Choroid plexus epithelial cell (primary cell): ENCODE results near the gene ADORA1.

Experiments
- DNase-seq: peaks from one replicate; pipeline ENCODE4 v3.0.0-alpha.2; 2010; ENCODE audit warnings: low read depth
- H3K4me3 ChIP-seq: 2 replicates; pipeline ENCODE4 v1.5.1; 2011; ENCODE audit warnings: low read depth, mild to moderate bottlenecking, control low read depth, low read length, moderate library complexity
- TF ChIP-seq, protein P1 (sequence below): conservative IDR thresholded peaks from 2 replicates; pipeline ENCODE4 v1.5.1; 2011; ENCODE audit warnings: low read depth, mild to moderate bottlenecking, control low read depth, inconsistent platforms, low read length, moderate library complexity

Gene ADORA1

GRCh38 chr1:203182387-203182953 lies 54.9 kb downstream of the ADORA1 start:
- no peak overlapping the region for H3K4me3 ChIP-seq
- DNase-seq, result no peak
- TF ChIP-seq, protein P1, sequence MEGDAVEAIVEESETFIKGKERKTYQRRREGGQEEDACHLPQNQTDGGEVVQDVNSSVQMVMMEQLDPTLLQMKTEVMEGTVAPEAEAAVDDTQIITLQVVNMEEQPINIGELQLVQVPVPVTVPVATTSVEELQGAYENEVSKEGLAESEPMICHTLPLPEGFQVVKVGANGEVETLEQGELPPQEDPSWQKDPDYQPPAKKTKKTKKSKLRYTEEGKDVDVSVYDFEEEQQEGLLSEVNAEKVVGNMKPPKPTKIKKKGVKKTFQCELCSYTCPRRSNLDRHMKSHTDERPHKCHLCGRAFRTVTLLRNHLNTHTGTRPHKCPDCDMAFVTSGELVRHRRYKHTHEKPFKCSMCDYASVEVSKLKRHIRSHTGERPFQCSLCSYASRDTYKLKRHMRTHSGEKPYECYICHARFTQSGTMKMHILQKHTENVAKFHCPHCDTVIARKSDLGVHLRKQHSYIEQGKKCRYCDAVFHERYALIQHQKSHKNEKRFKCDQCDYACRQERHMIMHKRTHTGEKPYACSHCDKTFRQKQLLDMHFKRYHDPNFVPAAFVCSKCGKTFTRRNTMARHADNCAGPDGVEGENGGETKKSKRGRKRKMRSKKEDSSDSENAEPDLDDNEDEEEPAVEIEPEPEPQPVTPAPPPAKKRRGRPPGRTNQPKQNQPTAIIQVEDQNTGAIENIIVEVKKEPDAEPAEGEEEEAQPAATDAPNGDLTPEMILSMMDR, result no peak

GRCh38 chr1:203183828-203184227 lies 56.3 kb downstream of the ADORA1 start:
- TF ChIP-seq, protein P1, result no peak
- no peak for DNase-seq
- no peak overlapping the region for H3K4me3 ChIP-seq

GRCh38 chr1:203184467-203184866 lies 56.9 kb downstream of the ADORA1 start:
- DNase-seq, result no peak
- TF ChIP-seq, protein P1, result no peak
- no peak overlapping the region for H3K4me3 ChIP-seq

DNA sequence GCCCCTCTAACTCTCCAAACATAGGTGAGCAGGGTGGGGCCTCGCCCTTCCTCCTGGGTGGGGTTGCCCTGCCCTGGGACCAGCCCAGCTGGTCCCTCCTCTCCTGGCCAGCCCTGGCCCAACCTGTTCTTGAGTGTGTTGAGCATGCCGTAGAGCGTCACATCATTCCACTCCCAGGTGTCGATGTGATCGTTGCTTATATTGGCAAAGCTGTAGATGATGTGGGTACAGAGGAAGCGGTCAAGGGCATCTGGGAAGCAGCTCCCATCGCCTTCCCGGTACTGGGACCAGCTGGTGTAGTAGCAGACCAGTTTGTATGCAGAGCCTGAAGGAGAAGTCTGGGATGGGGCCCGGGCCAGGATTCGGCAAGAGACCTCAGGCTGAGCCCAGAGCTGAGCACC lies 57.5 kb downstream of the ADORA1 start:
- DNase-seq, result no peak
- H3K4me3 ChIP-seq, result no peak overlapping the region
- TF ChIP-seq, protein P1, result no peak

DNA sequence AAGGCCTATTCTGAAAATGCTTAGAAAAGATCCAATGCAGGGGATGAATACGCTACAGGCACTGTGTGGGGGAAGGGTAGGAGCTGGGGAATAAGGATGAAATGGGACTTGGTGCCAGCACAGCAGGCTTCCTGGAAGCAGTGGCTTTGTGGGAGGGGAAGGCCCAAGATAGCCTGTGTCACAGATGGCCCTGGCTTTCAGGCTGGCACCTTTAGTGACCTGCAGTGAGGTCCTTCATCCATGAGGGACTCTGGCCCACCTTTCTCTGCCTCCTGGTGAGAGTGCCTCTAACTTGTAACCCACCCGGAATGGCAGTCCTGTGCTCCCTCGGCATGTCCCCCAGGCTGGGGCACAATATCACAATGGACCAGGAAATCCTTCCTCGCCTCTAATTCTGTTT lies 58.1 kb downstream of the ADORA1 start:
- DNase-seq, result no peak
- no peak overlapping the region for H3K4me3 ChIP-seq
- TF ChIP-seq, protein P1, result no peak

DNA sequence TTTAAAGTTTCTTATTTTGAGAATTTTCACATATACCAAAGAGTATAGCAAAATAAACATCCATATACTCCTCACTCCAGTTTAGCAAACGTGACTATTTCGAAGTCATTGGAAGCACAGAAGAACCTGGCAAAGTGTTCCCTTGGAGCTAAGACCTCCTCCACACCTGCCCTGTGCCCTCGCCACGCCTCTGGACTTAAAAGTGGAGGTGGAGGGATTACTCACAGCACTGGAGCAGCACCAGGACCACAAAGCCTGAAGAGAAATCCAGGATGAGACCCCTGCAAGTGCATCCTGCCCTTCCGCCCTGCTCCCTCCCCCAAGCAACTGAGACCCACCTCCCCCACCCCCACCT lies 58.5 kb downstream of the ADORA1 start:
- no peak overlapping the region for H3K4me3 ChIP-seq
- DNase-seq, result no peak
- TF ChIP-seq, protein P1, result no peak

DNA sequence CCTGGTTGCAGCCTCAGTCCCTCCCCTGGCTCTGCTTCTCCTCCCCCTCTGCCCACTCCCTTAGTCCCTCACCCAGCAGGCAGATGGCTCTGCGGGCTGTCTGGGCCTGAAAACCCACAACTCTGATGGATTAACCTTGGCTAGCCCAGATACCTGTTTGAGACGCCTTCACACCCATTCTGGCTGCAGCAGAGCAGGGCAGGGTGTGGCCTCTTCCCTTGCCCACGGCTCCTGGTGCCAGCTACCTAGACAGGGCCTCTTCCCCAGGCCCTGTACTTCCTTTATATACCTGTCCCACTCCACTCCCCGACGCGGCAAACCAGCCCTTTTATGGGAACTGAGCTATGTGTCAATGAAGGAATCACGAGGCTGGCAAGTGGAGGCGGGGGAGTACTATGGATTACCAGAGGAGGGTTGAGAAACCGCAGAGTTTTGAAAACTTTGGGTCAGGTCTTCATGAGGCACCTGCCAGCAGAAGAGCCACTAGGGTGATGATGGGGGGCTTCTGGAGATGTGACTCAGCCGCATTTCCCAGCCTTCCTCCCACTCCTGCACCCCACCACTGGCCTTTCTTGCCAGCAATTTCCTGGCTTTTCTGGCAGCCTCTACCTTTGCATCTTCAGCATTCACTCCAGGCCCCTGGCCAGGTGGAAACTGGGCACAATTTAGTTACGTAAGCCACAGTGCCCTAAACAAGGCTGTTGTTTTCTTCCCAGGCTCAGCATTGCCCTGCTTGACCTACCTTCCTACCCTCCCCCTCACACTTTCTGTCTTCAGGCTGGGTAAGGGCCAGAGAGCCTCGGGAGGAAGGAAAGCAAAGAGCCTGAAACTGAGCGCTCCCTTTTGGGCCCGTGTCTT lies 59.1 kb downstream of the ADORA1 start, which contains the start of gene CHI3L1:
Gene CHI3L1, minus strand, starts transcription at position 259 of the 858 bp plus-strand sequence. Its CDS starts 81 bp downstream, at position 178.
- DNase-seq, result no peak
- TF ChIP-seq, protein P1, result no peak
- no peak within 1 kb of the TSS for H3K4me3 ChIP-seq
